Neural progenitor cell (in vitro differentiated cells): ENCODE data around the gene ARPIN. TPM values are rescaled to one million over a fixed set of nuclear protein-coding genes. Genes with fewer than 3 reads are reported as not detected.
A peak's percentile ranks its signal among the peaks of the same experiment; 100 is the strongest.

Experiments
- DNase-seq: peaks from one replicate; pipeline ENCODE4 v3.0.0-alpha.2; 2016; ENCODE audit warnings: low spot score
- H2AFZ ChIP-seq: fragments of 200-600 bp; sonication (generic); replicated peaks from 2 replicates; pipeline ENCODE4 v1.6.1; 2016; ENCODE audit warnings: antibody characterized with exemption
- H3F3A ChIP-seq: fragments of 200-600 bp; sonication (generic); 2 replicates; pipeline ENCODE4 v1.6.1; 2016; ENCODE audit warnings: antibody characterized with exemption, low read depth
- H3K27ac ChIP-seq: fragments of 200-600 bp; sonication (generic); 2 replicates; pipeline ENCODE4 v1.5.1; 2016; ENCODE audit warnings: mild to moderate bottlenecking
- H3K27me3 ChIP-seq: fragments of 200-600 bp; sonication (generic); 2 replicates; pipeline ENCODE4 v1.6.1; 2016; ENCODE audit warnings: mild to moderate bottlenecking, moderate library complexity
- H3K36me3 ChIP-seq: fragments of 200-600 bp; sonication (generic); 2 replicates; pipeline ENCODE4 v1.5.1; 2016
- H3K4me1 ChIP-seq: fragments of 200-600 bp; sonication (generic); 2 replicates; pipeline ENCODE4 v1.6.1; 2016; ENCODE audit warnings: mixed run types
- H3K4me2 ChIP-seq: fragments of 200-600 bp; sonication (generic); 2 replicates; pipeline ENCODE4 v1.6.1; 2016
- H3K4me3 ChIP-seq: fragments of 200-600 bp; sonication (generic); 2 replicates; pipeline ENCODE4 v1.5.1; 2016
- H3K79me2 ChIP-seq: fragments of 200-600 bp; sonication (generic); 2 replicates; pipeline ENCODE4 v1.6.1; 2016; ENCODE audit warnings: low read depth
- H3K9ac ChIP-seq: fragments of 200-600 bp; sonication (generic); 2 replicates; pipeline ENCODE4 v1.6.1; 2016
- H3K9me3 ChIP-seq: fragments of 200-600 bp; sonication (generic); 2 replicates; pipeline ENCODE4 v1.5.1; 2016; ENCODE audit warnings: low read depth
- H4K20me1 ChIP-seq: fragments of 200-600 bp; sonication (generic); 2 replicates; pipeline ENCODE4 v1.6.1; 2016; ENCODE audit warnings: low read depth
- H3K27ac Mint-ChIP-seq: 3 replicates; pipeline ENCODE4 v1.8.0; 2021; ENCODE audit warnings: mixed read lengths
- H3K27me3 Mint-ChIP-seq: 2 replicates; pipeline ENCODE4 v1.8.0; 2022; ENCODE audit warnings: low read depth, mild to moderate bottlenecking, inconsistent platforms, moderate library complexity, mixed read lengths; ENCODE audit not compliant: insufficient read depth
- H3K36me3 Mint-ChIP-seq: 3 replicates; pipeline ENCODE4 v1.8.0; 2021; ENCODE audit warnings: mixed read lengths
- H3K4me1 Mint-ChIP-seq: 3 replicates; pipeline ENCODE4 v1.8.0; 2021; ENCODE audit warnings: mixed read lengths
- H3K4me3 Mint-ChIP-seq: 3 replicates; pipeline ENCODE4 v1.8.0; 2021; ENCODE audit warnings: mild to moderate bottlenecking, moderate library complexity, mixed read lengths
- H3K9me3 Mint-ChIP-seq: 3 replicates; pipeline ENCODE4 v1.8.0; 2020; ENCODE audit warnings: mixed read lengths
- CTCF ChIP-seq: fragments of 200-600 bp; sonication (generic); IDR thresholded peaks from 2 replicates; pipeline ENCODE4 v1.5.1; 2017; ENCODE audit warnings: antibody characterized with exemption, mild to moderate bottlenecking
- EZH2 ChIP-seq: fragments of 200-600 bp; sonication (generic); IDR thresholded peaks from 2 replicates; pipeline ENCODE4 v1.6.1; 2017; ENCODE audit warnings: antibody characterized with exemption, mild to moderate bottlenecking, moderate library complexity
- EZH2phosphoT487 ChIP-seq: fragments of 200-600 bp; sonication (generic); IDR thresholded peaks from 2 replicates; pipeline ENCODE4 v1.6.1; 2017; ENCODE audit warnings: antibody characterized with exemption
- total RNA-seq: library from RNA; depleted of rRNA; stranded (reverse); fragments of >200 nt; gene quantifications from 2 replicates; pipeline ENCODE4 v1.2.3, GENCODE V29; 2015; ENCODE audit warnings: low replicate concordance

The ARPIN gene
- total RNA-seq, 1 donor from 2014 or later = 5.9 TPM

GRCh38 chr15:89899295-89899945 lies 13.3 kb downstream of the ARPIN start:
- Histone ChIP-seq H3K4me3 (no peak overlapping the region), H3K9me3 (no peaks in the 10 kb centered on the region), H3K4me1 (no peaks in the 10 kb centered on the region), H3F3A (peaks cover 2% of the 10 kb centered on the region), H3K27ac (no peak overlapping the region), H2AFZ (no peak overlapping the region), H3K36me3 (no peaks in the 10 kb centered on the region), H3K79me2 (no peaks in the 10 kb centered on the region), H3K27me3 (no peaks in the 10 kb centered on the region), H4K20me1 (no peaks in the 10 kb centered on the region), H3K9ac (no peak overlapping the region), H3K4me2 (no peak overlapping the region)
- Mint-ChIP-seq H3K9me3 (no peaks in the 10 kb centered on the region), H3K4me3 (no peak overlapping the region), H3K4me1 (peaks cover under 1% of the 10 kb centered on the region), H3K27me3 (peaks cover 6% of the 10 kb centered on the region), H3K36me3 (peaks cover 7% of the 10 kb centered on the region), H3K27ac (no peak overlapping the region)
- no peak for TF ChIP-seq EZH2phosphoT487
- TF ChIP-seq CTCF = no peak
- no peak for TF ChIP-seq EZH2
- no peak for DNase-seq

DNA sequence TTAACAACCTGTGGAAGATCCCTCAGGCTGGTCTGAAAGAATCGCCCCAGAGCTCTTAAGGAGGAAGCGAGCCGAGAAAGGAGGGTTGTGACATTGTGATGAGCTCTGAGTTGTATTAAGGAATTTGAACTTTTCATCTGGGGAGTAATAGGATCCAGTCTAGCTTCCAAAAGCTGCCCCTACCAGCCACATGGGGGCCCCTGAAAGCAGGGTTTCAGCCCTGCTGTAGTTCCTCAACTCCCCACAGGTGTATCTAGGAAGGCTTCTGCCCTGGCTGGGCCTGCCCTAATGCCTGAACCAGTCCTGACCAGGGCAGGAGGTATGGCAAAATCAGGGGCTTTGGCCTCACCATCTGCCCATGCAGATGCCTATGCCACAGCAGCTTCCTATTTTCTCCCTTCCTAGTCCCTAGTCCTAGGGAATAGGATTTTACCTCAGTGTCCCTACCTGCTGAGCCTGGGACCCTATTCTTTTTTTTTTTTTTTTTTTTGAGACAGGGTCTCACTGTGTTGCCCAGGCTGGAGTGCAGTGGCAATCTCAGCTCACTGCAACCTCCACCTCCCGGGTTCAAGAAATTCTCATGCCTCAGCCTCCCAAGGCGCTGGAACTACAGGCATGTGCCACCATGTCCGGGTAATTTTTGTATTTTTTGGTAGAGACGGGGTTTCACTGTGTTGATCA lies 14.0 kb downstream of the ARPIN start:
- Histone ChIP-seq H4K20me1 (no peaks in the 10 kb centered on the region), H3K36me3 (no peaks in the 10 kb centered on the region), H3K9ac (no peak overlapping the region), H3K27ac (no peak overlapping the region), H3K4me3 (no peak overlapping the region), H2AFZ (no peak overlapping the region), H3K27me3 (no peaks in the 10 kb centered on the region), H3K4me1 (no peaks in the 10 kb centered on the region), H3K4me2 (no peak overlapping the region), H3K9me3 (no peaks in the 10 kb centered on the region), H3K79me2 (no peaks in the 10 kb centered on the region), H3F3A (peaks cover 9% of the 10 kb centered on the region)
- H3K36me3 Mint-ChIP-seq = peaks cover 7% of the 10 kb centered on the region
- peaks cover 4% of the 10 kb centered on the region for H3K4me1 Mint-ChIP-seq
- peak; percentile 74 for DNase-seq
- H3K9me3 Mint-ChIP-seq = no peaks in the 10 kb centered on the region
- TF ChIP-seq EZH2 (no peak), CTCF (peak; percentile 65)
- H3K27me3 Mint-ChIP-seq = peaks cover 2% of the 10 kb centered on the region
- peak overlapping the region; percentile 79 for H3K27ac Mint-ChIP-seq
- no peak overlapping the region for H3K4me3 Mint-ChIP-seq

DNA sequence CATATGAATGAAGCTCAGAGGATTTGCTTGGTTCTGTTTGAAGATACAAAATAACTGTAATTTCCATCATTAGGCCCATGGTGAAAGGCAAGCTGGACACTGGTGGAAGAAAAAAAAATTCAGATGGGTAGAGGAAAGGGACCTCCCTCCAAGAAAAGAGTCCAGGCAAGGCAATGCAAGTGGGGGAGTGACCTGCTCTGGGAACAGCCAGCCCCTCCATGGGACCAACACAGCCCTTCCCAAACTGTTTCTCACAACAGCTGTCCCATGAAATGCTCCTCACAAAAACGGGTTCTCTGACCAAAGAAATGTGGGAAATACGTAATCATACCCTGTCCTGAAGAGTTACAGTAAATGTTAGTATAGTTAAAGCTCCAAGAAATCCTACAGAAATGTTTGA lies 14.6 kb downstream of the ARPIN start:
- Histone ChIP-seq H3F3A (peaks cover 15% of the 10 kb centered on the region), H3K9me3 (no peaks in the 10 kb centered on the region), H4K20me1 (no peaks in the 10 kb centered on the region), H3K27me3 (no peaks in the 10 kb centered on the region), H3K4me1 (peaks cover under 1% of the 10 kb centered on the region), H3K4me3 (no peak overlapping the region), H3K36me3 (no peaks in the 10 kb centered on the region), H3K9ac (no peak overlapping the region), H3K27ac (no peak overlapping the region), H3K79me2 (peaks cover 5% of the 10 kb centered on the region), H2AFZ (no peak overlapping the region), H3K4me2 (no peak overlapping the region)
- Mint-ChIP-seq H3K36me3 (peaks cover 7% of the 10 kb centered on the region), H3K27me3 (peaks cover 2% of the 10 kb centered on the region), H3K4me1 (peaks cover 8% of the 10 kb centered on the region), H3K27ac (peak overlapping the region; percentile 79), H3K4me3 (no peak overlapping the region), H3K9me3 (no peaks in the 10 kb centered on the region)
- no peak for DNase-seq
- no peak for TF ChIP-seq CTCF
- no peak for TF ChIP-seq EZH2
- no peak for TF ChIP-seq EZH2phosphoT487
